H1 (cell line): ENCODE data around the gene OR5A1. TPM values are rescaled to one million over a fixed set of nuclear protein-coding genes. Genes with fewer than 3 reads are reported as not detected.

ENCODE experiments used
- CTCF ChIA-PET: fragments of 300-600 bp; sonication (Branson Sonifier 250); formaldehyde crosslinking; loops from one replicate; lab custom pipeline; 2021; ENCODE audit not compliant: partially characterized antibody; lab: Charles Lee
- POLR2A ChIA-PET: fragments of 300-600 bp; sonication (Branson Sonifier 250); formaldehyde crosslinking; loops from one replicate; lab custom pipeline; 2021; ENCODE audit warnings: inconsistent platforms; ENCODE audit not compliant: partially characterized antibody; lab: Charles Lee
- DNase-seq, 2 experiments: peaks; one replicate each; pipeline versions ENCODE4 v3.0.0 to v3.0.0-alpha.2; 2010 to 2022; ENCODE audit warnings: low spot score in 2 of 2, low read depth in 1 of 2, mixed read lengths in 1 of 2
- FAIRE-seq: peaks from 2 replicates; lab custom pipeline; 2011; peaks lifted over from hg19 to GRCh38; lab: Jason Lieb, UNC
- H2AFZ ChIP-seq: 2 replicates; pipeline ENCODE4 v1.8.1; 2012; ENCODE audit warnings: low read length, inconsistent platforms
- H2AK5ac ChIP-seq: 2 replicates; pipeline ENCODE4 v1.6.1; 2013; ENCODE audit warnings: low read depth, low read length
- H2BK120ac ChIP-seq: replicated peaks from 2 replicates; pipeline ENCODE3; 2013; ENCODE audit warnings: low read depth, low read length, inconsistent platforms
- H2BK12ac ChIP-seq: 2 replicates; pipeline ENCODE4 v1.6.1; 2013; ENCODE audit warnings: low read depth, low read length
- H2BK15ac ChIP-seq: 2 replicates; pipeline ENCODE4 v1.6.1; 2013; ENCODE audit warnings: low read length
- H2BK20ac ChIP-seq: 2 replicates; pipeline ENCODE4 v1.6.1; 2013; ENCODE audit warnings: low read length
- H2BK5ac ChIP-seq: 2 replicates; pipeline ENCODE4 v1.6.1; 2013; ENCODE audit warnings: low read depth, low read length
- H3K14ac ChIP-seq: 2 replicates; pipeline ENCODE4 v1.6.1; 2013; ENCODE audit warnings: inconsistent platforms; ENCODE audit not compliant: insufficient read length
- H3K18ac ChIP-seq: 2 replicates; pipeline ENCODE4 v1.6.1; 2013; ENCODE audit warnings: low read length; ENCODE audit errors: extremely low read depth
- H3K23ac ChIP-seq: 2 replicates; pipeline ENCODE4 v1.6.1; 2013; ENCODE audit warnings: inconsistent platforms; ENCODE audit not compliant: insufficient read length
- H3K23me2 ChIP-seq: 2 replicates; pipeline ENCODE4 v1.6.1; 2013; ENCODE audit warnings: low read depth, low read length
- H3K27ac ChIP-seq: 2 replicates; pipeline ENCODE4 v1.6.1; 2011; ENCODE audit warnings: low read depth, low read length, inconsistent platforms
- H3K27me3 ChIP-seq, 4 experiments: replicated peaks in 1 of 4; 1 replicate in 1 of 4; 2 replicates in 3 of 4; pipeline versions ENCODE4 v1.6.1 to v1.8.1; 2011 to 2013; ENCODE audit warnings: low read length in 3 of 4, mild to moderate bottlenecking in 3 of 4, inconsistent platforms in 2 of 4, mixed read lengths in 2 of 4, moderate library complexity in 1 of 4; ENCODE audit not compliant: control insufficient read depth in 3 of 4, insufficient read depth in 3 of 4; ENCODE audit errors: extremely low read depth in 1 of 4
- H3K36me3 ChIP-seq, 4 experiments: 2 replicates each; pipeline versions ENCODE4 v1.6.1 to v1.8.1; 2011 to 2013; ENCODE audit warnings: mild to moderate bottlenecking in 4 of 4, low read length in 3 of 4, moderate library complexity in 2 of 4, control low read depth in 1 of 4, inconsistent platforms in 1 of 4; ENCODE audit not compliant: insufficient read depth in 4 of 4, control insufficient read depth in 2 of 4
- H3K4ac ChIP-seq: replicated peaks from 2 replicates; pipeline ENCODE3; 2013; ENCODE audit warnings: low read length, low read depth, mixed read lengths, inconsistent platforms; ENCODE audit not compliant: insufficient read length
- H3K4me1 ChIP-seq, 4 experiments: replicated peaks in 1 of 4; 1 replicate in 1 of 4; 2 replicates in 3 of 4; pipeline versions ENCODE4 v1.6.1 to v1.8.1; 2011 to 2013; ENCODE audit warnings: low read length in 3 of 4, inconsistent platforms in 2 of 4, mixed read lengths in 1 of 4; ENCODE audit not compliant: insufficient read depth in 4 of 4, control insufficient read depth in 3 of 4
- H3K4me2 ChIP-seq, 2 experiments: 2 replicates each; pipeline versions ENCODE4 v1.6.1 to v1.8.1; 2011 to 2013; ENCODE audit warnings: low read depth in 2 of 2, low read length in 2 of 2, control low read depth in 1 of 2, inconsistent platforms in 1 of 2, mild to moderate bottlenecking in 1 of 2; ENCODE audit not compliant: insufficient read depth in 1 of 2
- H3K4me3 ChIP-seq, 4 experiments: fragments of 200-600, 300-600 bp in 1 of 4; sonication (generic), shearing (Covaris generic), sonication (Bioruptor Twin) in 1 of 4; 2 replicates each; pipeline versions ENCODE4 v1.5.1 to v1.8.1; 2011 to 2016; ENCODE audit warnings: low read length in 4 of 4, low read depth in 3 of 4, control low read depth in 2 of 4, inconsistent platforms in 2 of 4, mild to moderate bottlenecking in 2 of 4, mixed read lengths in 1 of 4, moderate library complexity in 1 of 4; ENCODE audit not compliant: insufficient read depth in 2 of 4; ENCODE audit errors: extremely low read depth in 1 of 4
- H3K56ac ChIP-seq: replicated peaks from 2 replicates; pipeline ENCODE3; 2013; ENCODE audit warnings: low read depth, mild to moderate bottlenecking, mixed read lengths, low read length, inconsistent platforms; ENCODE audit not compliant: insufficient read length
- H3K79me1 ChIP-seq: 2 replicates; pipeline ENCODE4 v1.6.1; 2013; ENCODE audit warnings: low read depth, low read length, control low read depth
- H3K79me2 ChIP-seq, 2 experiments: 2 replicates each; pipeline versions ENCODE4 v1.6.1 to v1.8.1; 2012 to 2013; ENCODE audit warnings: low read length in 2 of 2, mild to moderate bottlenecking in 2 of 2, inconsistent platforms in 1 of 2; ENCODE audit not compliant: insufficient read depth in 2 of 2, control insufficient read depth in 1 of 2
- H3K9ac ChIP-seq, 4 experiments: replicated peaks in 1 of 4; 1 replicate in 1 of 4; 2 replicates in 3 of 4; pipeline versions ENCODE4 v1.6.1 to v1.8.1; 2011 to 2013; ENCODE audit warnings: low read depth in 3 of 4, low read length in 3 of 4, control low read depth in 2 of 4, mild to moderate bottlenecking in 2 of 4, moderate library complexity in 2 of 4, inconsistent platforms in 1 of 4; ENCODE audit errors: extremely low read depth in 1 of 4
- H3K9me3 ChIP-seq, 2 experiments: 2 replicates each; pipeline versions ENCODE4 v1.6.1 to v1.8.1; 2012 to 2013; ENCODE audit warnings: mild to moderate bottlenecking in 2 of 2, moderate library complexity in 2 of 2, control low read depth in 1 of 2, inconsistent platforms in 1 of 2, low read depth in 1 of 2, low read length in 1 of 2, mixed read lengths in 1 of 2; ENCODE audit not compliant: insufficient read depth in 2 of 2
- H4K20me1 ChIP-seq, 2 experiments: replicated peaks in 1 of 2; 2 replicates each; pipeline versions ENCODE3 to v1.8.1; 2011 to 2013; ENCODE audit warnings: inconsistent platforms in 2 of 2, low read length in 2 of 2, mild to moderate bottlenecking in 1 of 2; ENCODE audit not compliant: insufficient read depth in 2 of 2, control insufficient read depth in 1 of 2
- H4K5ac ChIP-seq: 2 replicates; pipeline ENCODE4 v1.6.1; 2013; ENCODE audit warnings: low read length, low read depth, mixed read lengths, inconsistent platforms; ENCODE audit not compliant: insufficient read length
- H4K8ac ChIP-seq: 2 replicates; pipeline ENCODE4 v1.8.0; 2013; ENCODE audit warnings: mild to moderate bottlenecking, moderate library complexity, low read length, inconsistent platforms; ENCODE audit not compliant: insufficient read depth; ENCODE audit errors: extremely low read depth
- H4K91ac ChIP-seq: replicated peaks from 2 replicates; pipeline ENCODE3; 2013; ENCODE audit warnings: low read length, mixed read lengths, inconsistent platforms; ENCODE audit not compliant: insufficient read length
- CTBP2 ChIP-seq: IDR thresholded peaks from 2 replicates; pipeline ENCODE4 v1.7.0; 2011; ENCODE audit warnings: borderline replicate concordance, mild to moderate bottlenecking, moderate library complexity, mixed read lengths, low read length; ENCODE audit not compliant: insufficient read depth, insufficient read length
- EGR1 ChIP-seq: IDR thresholded peaks from 2 replicates; pipeline ENCODE4 v1.6.1; 2011; ENCODE audit warnings: low read depth, low read length, borderline replicate concordance
- FOSL1 ChIP-seq: IDR thresholded peaks from 2 replicates; pipeline ENCODE4 v1.6.1; 2011; ENCODE audit warnings: mild to moderate bottlenecking, low read depth, low read length, moderate library complexity; ENCODE audit not compliant: insufficient read depth
- GABPA ChIP-seq: IDR thresholded peaks from 2 replicates; pipeline ENCODE4 v1.6.1; 2011; ENCODE audit warnings: mild to moderate bottlenecking, low read length, moderate library complexity, borderline replicate concordance; ENCODE audit not compliant: insufficient read depth
- KDM5A ChIP-seq: fragments of 200-600 bp; IDR thresholded peaks from 2 replicates; pipeline ENCODE4 v1.7.1; 2012; ENCODE audit warnings: mild to moderate bottlenecking, low read length, inconsistent platforms, mixed read lengths
- MAX ChIP-seq: IDR thresholded peaks from 2 replicates; pipeline ENCODE4 v1.6.1; 2012; ENCODE audit warnings: inconsistent platforms
- RNF2 ChIP-seq: fragments of 200-900, 300-1000 bp; sonication (generic); IDR thresholded peaks from 2 replicates; pipeline ENCODE4 v1.7.1; 2016; ENCODE audit warnings: borderline replicate concordance, low read depth, mild to moderate bottlenecking, antibody characterized with exemption, low read length; ENCODE audit not compliant: poor library complexity, severe bottlenecking; ENCODE audit errors: missing control alignments
- SAP30 ChIP-seq: fragments of 300-600 bp; sonication (generic); IDR thresholded peaks from 2 replicates; pipeline ENCODE4 v1.7.1; 2012; ENCODE audit warnings: low read length, moderate library complexity, mild to moderate bottlenecking, inconsistent platforms; ENCODE audit not compliant: insufficient read depth, insufficient replicate concordance
- SIX5 ChIP-seq: IDR thresholded peaks from 2 replicates; pipeline ENCODE4 v1.6.1; 2011; ENCODE audit warnings: mild to moderate bottlenecking, low read depth, low read length
- WGBS, 2 experiments: shearing (Covaris generic) in 1 of 2; methylation state at CpG; one replicate each; pipeline versions ENCODE4 v1.1.6 to v1.1.7; 2013 to 2015; ENCODE audit warnings: low lambda C conversion rate in 2 of 2, mixed read lengths in 2 of 2, inconsistent platforms in 1 of 2, low coverage in 1 of 2, missing lambda C conversion rate in 1 of 2; ENCODE audit not compliant: insufficient replicate concordance in 2 of 2, insufficient coverage in 1 of 2, insufficient read length in 1 of 2; ENCODE audit errors: extremely low coverage in 1 of 2, missing lambda C conversion rate in 1 of 2; 5-methylcytosine and 5-hydroxymethylcytosine counted together
- long read RNA-seq, 2 experiments: library from RNA in 1 of 2; library from capped mRNA in 1 of 2; stranded (forward); transcript quantifications; one replicate each; pipeline ENCODE4 v2.0.0, GENCODE V29; 2021; ENCODE audit warnings: inconsistent platforms in 1 of 2
- polyA minus RNA-seq, 3 experiments: library from RNA; depleted of rRNA, polyadenylated mRNA; stranded (reverse); fragments of >200 nt; gene quantifications; 1 replicate in 2 of 3; 2 replicates in 1 of 3; pipeline ENCODE4 v1.2.3, GENCODE V29; 2011
- polyA plus RNA-seq, 7 experiments: library from polyadenylated mRNA; depleted of rRNA in 3 of 7; stranded (reverse) in 5 of 7; unstranded in 2 of 7; fragments of >200 nt in 5 of 7; fragments of 200-250 nt in 2 of 7; gene quantifications; 1 replicate in 5 of 7; 2 replicates in 1 of 7; 4 replicates in 1 of 7; pipeline versions ENCODE4 v1.2.1 to v1.2.3, GENCODE V29; 2011 to 2013; ENCODE audit warnings: missing spikeins in 2 of 7, mixed read lengths in 2 of 7
- total RNA-seq: library from RNA; stranded (reverse); fragmentation: NEBNext Ultra II Directional; extraction: Animal tissue kit (Norgen Biotek cat#: 25700); gene quantifications from 2 replicates; pipeline ENCODE4 v1.2.1, GENCODE V29; 2021

Gene OR5A1
- total RNA-seq: not detected in 2 replicates
- 0.05 TPM in 1 of 2 replicates, not detected in the other for polyA plus RNA-seq (2011; rRNA removed)
- polyA plus RNA-seq (2011; cell fraction: cytosol; rRNA removed): 0.03 TPM
- polyA plus RNA-seq (2011; cell fraction: nucleus; rRNA removed): 0.21 TPM
- polyA plus RNA-seq (2012, experiment 1 of 2): not detected in 4 replicates
- not detected for polyA plus RNA-seq (2012, experiment 2 of 2)
- under 0.01 TPM for polyA plus RNA-seq (2013, experiment 1 of 2)
- 0.04 TPM for polyA plus RNA-seq (2013, experiment 2 of 2)
- polyA minus RNA-seq (2011; rRNA and poly(A)+ RNA removed): 0.16 and 1.0 TPM in 2 replicates
- not detected for polyA minus RNA-seq (2011; cell fraction: cytosol; rRNA and poly(A)+ RNA removed)
- polyA minus RNA-seq (2011; cell fraction: nucleus; rRNA and poly(A)+ RNA removed): 0.10 TPM
- long read RNA-seq, experiment 1: 0 reads
- long read RNA-seq, experiment 2: 0 reads

- no peaks in the 10 kb centered on the region for H3K4me1 ChIP-seq
- H3K36me3 ChIP-seq: no peaks in the 10 kb centered on the region
- no peak within 1 kb of the TSS for H2BK15ac ChIP-seq
- H3K4me2 ChIP-seq: no peak within 1 kb of the TSS
- no peak within 1 kb of the TSS for H3K23ac ChIP-seq
- H3K4me3 ChIP-seq: no peak within 1 kb of the TSS
- no peaks in the 10 kb centered on the region for H4K20me1 ChIP-seq
- H2BK5ac ChIP-seq: no peak within 1 kb of the TSS
- H2AFZ ChIP-seq: no peak within 1 kb of the TSS
- H3K14ac ChIP-seq: no peak within 1 kb of the TSS
- H4K8ac ChIP-seq: no peak within 1 kb of the TSS
- no peak within 1 kb of the TSS for H2AK5ac ChIP-seq
- WGBS, 2 experiments: 81% methylated on average over 3 of the region's 3 CpGs; no CpG with 5 or more reads in 1 of the 2 experiments
- H2BK12ac ChIP-seq: no peak within 1 kb of the TSS
- no peak within 1 kb of the TSS for H4K91ac ChIP-seq
- no peak within 1 kb of the TSS for H3K56ac ChIP-seq
- H3K27ac ChIP-seq: no peak within 1 kb of the TSS
- no peak within 1 kb of the TSS for H3K18ac ChIP-seq
- H4K5ac ChIP-seq: no peak within 1 kb of the TSS
- peaks cover 2% of the 10 kb centered on the region; the same call in 1 of the 2 replicates for H3K23me2 ChIP-seq
- no peaks in the 10 kb centered on the region for H3K79me2 ChIP-seq
- ChIA-PET POLR2A (no interaction called here), CTCF (interaction anchor here (0.7 to 2.1 kb wide), 7 partner anchors 12 to 265 kb away, joined by 3 to 6 read pairs (median 3); no protein-coding TSS in a partner anchor)
- H3K79me1 ChIP-seq: no peaks in the 10 kb centered on the region
- no peaks in the 10 kb centered on the region for H3K27me3 ChIP-seq
- no peak within 1 kb of the TSS for H3K9ac ChIP-seq
- H3K9me3 ChIP-seq: no peaks in the 10 kb centered on the region
- DNase-seq (no peak), FAIRE-seq (no peak)
- H2BK20ac ChIP-seq: no peak within 1 kb of the TSS
- H2BK120ac ChIP-seq: no peak within 1 kb of the TSS
- no peak within 1 kb of the TSS for H3K4ac ChIP-seq
- TF ChIP-seq MAX (no peak), SIX5 (no peak), RNF2 (no peak), KDM5A (no peak), CTBP2 (no peak), EGR1 (no peak), FOSL1 (no peak), SAP30 (no peak), GABPA (no peak)
Observed at GRCh38 chr11:59436169-59436568, at the start of gene OR5A1. Gene OR5A1 (plus strand): TSS chr11:59436469. CDS start chr11:59443169, 6,700 bp downstream.
